ENCODE results near the gene ZNF471. TPM values are rescaled to one million over a fixed set of nuclear protein-coding genes. Genes with fewer than 3 reads are reported as not detected.

The ZNF471 gene
- total RNA-seq: 0.02 TPM in 1 of 3 replicates, not detected in the others
- long read RNA-seq: 0 reads

- Mint-ChIP-seq H3K27ac (ENCODE audit: unreplicated experiment) (no peak within 1 kb of the TSS), H3K4me1 (ENCODE audit: low read depth) (no peaks in the 10 kb centered on the region), H3K9me3 (ENCODE audit: low read depth) (peaks cover 32% of the 10 kb centered on the region), H3K36me3 (ENCODE audit: low read depth) (peaks cover 4% of the 10 kb centered on the region), H3K27me3 (ENCODE audit: low read depth) (no peaks in the 10 kb centered on the region), H3K4me3 (ENCODE audit: unreplicated experiment) (no peak within 1 kb of the TSS)
- DNase-seq (ENCODE audit: low spot score): no peak
- TF ChIP-seq, protein P1, sequence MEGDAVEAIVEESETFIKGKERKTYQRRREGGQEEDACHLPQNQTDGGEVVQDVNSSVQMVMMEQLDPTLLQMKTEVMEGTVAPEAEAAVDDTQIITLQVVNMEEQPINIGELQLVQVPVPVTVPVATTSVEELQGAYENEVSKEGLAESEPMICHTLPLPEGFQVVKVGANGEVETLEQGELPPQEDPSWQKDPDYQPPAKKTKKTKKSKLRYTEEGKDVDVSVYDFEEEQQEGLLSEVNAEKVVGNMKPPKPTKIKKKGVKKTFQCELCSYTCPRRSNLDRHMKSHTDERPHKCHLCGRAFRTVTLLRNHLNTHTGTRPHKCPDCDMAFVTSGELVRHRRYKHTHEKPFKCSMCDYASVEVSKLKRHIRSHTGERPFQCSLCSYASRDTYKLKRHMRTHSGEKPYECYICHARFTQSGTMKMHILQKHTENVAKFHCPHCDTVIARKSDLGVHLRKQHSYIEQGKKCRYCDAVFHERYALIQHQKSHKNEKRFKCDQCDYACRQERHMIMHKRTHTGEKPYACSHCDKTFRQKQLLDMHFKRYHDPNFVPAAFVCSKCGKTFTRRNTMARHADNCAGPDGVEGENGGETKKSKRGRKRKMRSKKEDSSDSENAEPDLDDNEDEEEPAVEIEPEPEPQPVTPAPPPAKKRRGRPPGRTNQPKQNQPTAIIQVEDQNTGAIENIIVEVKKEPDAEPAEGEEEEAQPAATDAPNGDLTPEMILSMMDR (IDR thresholded peaks at IDR 0.05): no peak
Measured at GRCh38 chr19:56507446-56508289, at the start of gene ZNF471. ZNF471 (plus strand) TSS chr19:56507855; CDS start chr19:56511572, 3,717 bp downstream.

- Mint-ChIP-seq H3K27me3 (ENCODE audit: low read depth) (no peaks in the 10 kb centered on the region), H3K4me1 (ENCODE audit: low read depth) (no peaks in the 10 kb centered on the region), H3K27ac (ENCODE audit: unreplicated experiment) (no peak overlapping the region), H3K9me3 (ENCODE audit: low read depth) (peaks cover 77% of the 10 kb centered on the region), H3K4me3 (ENCODE audit: unreplicated experiment) (no peak overlapping the region), H3K36me3 (ENCODE audit: low read depth) (peaks cover 10% of the 10 kb centered on the region)
- TF ChIP-seq, protein P1 (IDR thresholded peaks at IDR 0.05): no peak
- DNase-seq (ENCODE audit: low spot score): no peak
Measured at GRCh38 chr19:56474308-56474707, 33.3 kb upstream of the ZNF471 start.

DNA sequence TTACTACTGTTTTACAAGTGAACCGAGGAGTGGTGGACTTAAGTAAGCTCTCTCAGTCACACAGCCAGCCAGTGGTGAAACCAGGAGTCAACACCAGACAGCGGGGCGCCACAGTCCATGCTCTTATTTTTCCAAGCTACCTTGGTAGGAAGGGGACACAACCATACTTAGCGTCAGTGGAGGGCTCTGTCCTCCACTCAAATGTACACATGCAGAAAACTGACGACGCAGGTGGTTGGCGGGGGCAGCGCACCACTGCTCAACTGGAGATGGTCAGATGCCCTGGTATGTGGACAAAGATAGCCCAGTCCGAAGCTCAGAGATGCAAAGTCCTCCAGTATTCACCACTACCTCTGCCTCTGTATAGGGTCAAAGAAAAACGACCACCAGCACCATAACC, 31.6 kb upstream of the ZNF471 start:
- no peaks in the 10 kb centered on the region for H3K27me3 Mint-ChIP-seq (ENCODE audit: low read depth)
- H3K36me3 Mint-ChIP-seq (ENCODE audit: low read depth): peaks cover 10% of the 10 kb centered on the region
- no peak overlapping the region for H3K27ac Mint-ChIP-seq (ENCODE audit: unreplicated experiment)
- no peak overlapping the region for H3K4me3 Mint-ChIP-seq (ENCODE audit: unreplicated experiment)
- no peak for DNase-seq (ENCODE audit: low spot score)
- no peaks in the 10 kb centered on the region for H3K4me1 Mint-ChIP-seq (ENCODE audit: low read depth)
- TF ChIP-seq, protein P1 (IDR thresholded peaks at IDR 0.05): no peak
- H3K9me3 Mint-ChIP-seq (ENCODE audit: low read depth): peaks cover 76% of the 10 kb centered on the region

GRCh38 chr19:56476651-56477428, 30.8 kb upstream of the ZNF471 start, which contains the start of gene ZNF667:
ZNF667 (minus strand) TSS chr19:56477345; CDS start chr19:56462370, 14,975 bp downstream.
- peaks cover 75% of the 10 kb centered on the region for H3K9me3 Mint-ChIP-seq (ENCODE audit: low read depth)
- TF ChIP-seq, protein P1 (IDR thresholded peaks at IDR 0.05): no peak
- no peak for DNase-seq (ENCODE audit: low spot score)

More at GRCh38 chr19:56476651-56477428, 30.8 kb upstream of the ZNF471 start, which contains the start of gene ZNF667:
- Mint-ChIP-seq H3K4me1 (ENCODE audit: low read depth) (no peaks in the 10 kb centered on the region), H3K27ac (ENCODE audit: unreplicated experiment) (peak within 1 kb of the TSS; percentile 35), H3K4me3 (ENCODE audit: unreplicated experiment) (no peak within 1 kb of the TSS), H3K36me3 (ENCODE audit: low read depth) (peaks cover 10% of the 10 kb centered on the region), H3K27me3 (ENCODE audit: low read depth) (no peaks in the 10 kb centered on the region)

All from chondrocyte (in vitro differentiated cells).